Mucosa of stomach (tissue), 1 donor: Measurements from ENCODE around the gene PDXDC1.
"Not testable (repeated sequence)": the region's sequence is repeated elsewhere in the genome, so short reads cannot be mapped to it uniquely, and the experiment has no call there.

ENCODE experiments used
- H3K27me3 ChIP-seq: one replicate; pipeline ENCODE4 v1.7.0; 2013; ENCODE audit warnings: mild to moderate bottlenecking, low read length; ENCODE audit not compliant: control insufficient read depth, insufficient read depth
- H3K36me3 ChIP-seq: one replicate; pipeline ENCODE4 v1.7.0; 2013; ENCODE audit warnings: low read length; ENCODE audit not compliant: control insufficient read depth, insufficient read depth
- H3K4me1 ChIP-seq: one replicate; pipeline ENCODE4 v1.7.0; 2013; ENCODE audit warnings: mild to moderate bottlenecking, low read length; ENCODE audit not compliant: control insufficient read depth, insufficient read depth
- H3K4me3 ChIP-seq: one replicate; pipeline ENCODE4 v1.7.0; 2013; ENCODE audit warnings: low read length
- H3K9ac ChIP-seq: one replicate; pipeline ENCODE4 v1.7.0; 2013; ENCODE audit warnings: mild to moderate bottlenecking, low read length, moderate library complexity
- H3K9me3 ChIP-seq: one replicate; pipeline ENCODE4 v1.7.0; 2013; ENCODE audit warnings: mild to moderate bottlenecking, low read length, moderate library complexity; ENCODE audit not compliant: control insufficient read depth
- donor health status: Pancreatic carcinoma.

The PDXDC1 gene

GRCh38 chr16:15130943-15131700 is 156.3 kb downstream of the PDXDC1 start:
- H3K27me3 ChIP-seq, H3K4me1 ChIP-seq, H3K36me3 ChIP-seq, H3K4me3 ChIP-seq, H3K9ac ChIP-seq, H3K9me3 ChIP-seq: not testable (repeated sequence)

- H3K9me3 ChIP-seq, H3K36me3 ChIP-seq, H3K4me1 ChIP-seq, H3K27me3 ChIP-seq, H3K4me3 ChIP-seq, H3K9ac ChIP-seq: not testable (repeated sequence)
Measured at GRCh38 chr16:15132719-15133428, 158.0 kb downstream of the PDXDC1 start.

DNA sequence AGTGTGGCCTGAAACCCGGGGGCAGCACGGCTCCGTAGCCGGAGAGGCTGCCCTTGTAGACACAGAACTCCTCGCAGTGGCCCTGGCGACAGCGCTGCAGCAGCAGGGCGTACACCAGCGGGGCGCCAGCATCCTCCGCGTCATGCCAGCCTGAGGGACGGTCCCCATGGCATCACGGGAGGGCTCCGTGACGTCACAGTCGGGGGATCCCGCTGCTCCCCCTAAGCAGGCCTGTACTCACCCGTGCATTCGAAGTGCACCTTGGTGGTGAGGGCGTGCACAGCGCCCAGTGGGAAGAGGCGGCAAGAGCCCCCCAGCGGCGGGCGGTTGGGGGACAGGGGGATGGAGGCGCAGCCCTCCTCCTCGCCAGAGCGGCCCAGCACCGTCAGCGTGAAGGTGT is 158.7 kb downstream of the PDXDC1 start:
- not testable (repeated sequence) for H3K27me3 ChIP-seq, H3K9ac ChIP-seq, H3K4me1 ChIP-seq, H3K4me3 ChIP-seq, H3K9me3 ChIP-seq, H3K36me3 ChIP-seq

GRCh38 chr16:15134752-15135482 is 160.1 kb downstream of the PDXDC1 start:
- H3K36me3 ChIP-seq, H3K4me1 ChIP-seq, H3K27me3 ChIP-seq, H3K4me3 ChIP-seq, H3K9ac ChIP-seq, H3K9me3 ChIP-seq: not testable (repeated sequence)

GRCh38 chr16:15135483-15136360 is 160.9 kb downstream of the PDXDC1 start:
- H3K4me1 ChIP-seq, H3K36me3 ChIP-seq, H3K9ac ChIP-seq, H3K4me3 ChIP-seq, H3K27me3 ChIP-seq, H3K9me3 ChIP-seq: not testable (repeated sequence)

- not testable (repeated sequence) for H3K4me1 ChIP-seq, H3K27me3 ChIP-seq, H3K9me3 ChIP-seq, H3K4me3 ChIP-seq, H3K9ac ChIP-seq, H3K36me3 ChIP-seq
Measured at GRCh38 chr16:15137514-15137913, 162.7 kb downstream of the PDXDC1 start.

DNA sequence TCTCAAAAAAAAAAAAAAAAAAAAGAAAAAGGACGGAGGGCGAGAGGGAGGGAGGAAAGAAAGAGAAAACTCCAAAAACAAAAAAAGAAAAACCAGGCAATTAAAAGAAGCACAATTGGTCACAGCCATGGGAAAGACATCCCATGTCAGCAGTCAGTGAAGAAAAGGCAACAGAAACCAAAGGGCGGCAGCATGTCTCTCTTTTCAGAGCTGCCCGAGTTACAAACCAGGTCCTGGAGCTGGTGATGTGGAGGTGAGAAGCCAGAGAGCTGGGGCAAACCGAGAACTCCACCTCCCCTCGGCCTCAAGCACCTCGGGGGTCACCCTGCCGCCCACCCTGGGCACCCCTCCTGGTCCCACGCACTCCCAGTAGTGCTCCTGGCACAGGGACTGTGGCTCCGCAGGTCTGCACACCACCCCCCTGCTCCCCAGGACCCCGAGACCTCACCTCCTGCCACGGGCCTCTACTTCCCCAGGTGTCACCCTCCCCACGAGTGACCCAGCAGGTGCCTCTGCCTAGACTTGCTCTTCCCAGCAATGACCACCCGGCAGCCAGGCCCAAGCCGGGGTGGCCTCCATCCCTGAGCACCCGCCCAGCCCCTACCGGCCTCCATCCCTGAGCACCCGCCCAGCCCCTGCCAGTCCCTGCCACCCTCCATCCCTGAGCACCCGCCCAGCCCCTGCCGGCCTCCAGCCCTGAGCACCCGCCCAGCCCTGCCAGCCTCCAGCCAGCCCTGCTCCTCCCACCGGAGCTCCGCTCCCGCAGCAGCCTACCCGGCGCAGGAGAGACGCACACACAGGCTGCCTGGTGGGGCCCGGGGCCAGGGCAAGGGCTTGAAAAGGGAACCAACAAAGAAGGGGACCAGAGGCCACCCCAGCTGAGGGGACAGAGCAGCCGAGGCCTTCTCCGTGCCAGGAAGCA is 165.9 kb downstream of the PDXDC1 start:
- not testable (repeated sequence) for H3K4me3 ChIP-seq, H3K27me3 ChIP-seq, H3K9ac ChIP-seq, H3K4me1 ChIP-seq, H3K36me3 ChIP-seq, H3K9me3 ChIP-seq

DNA sequence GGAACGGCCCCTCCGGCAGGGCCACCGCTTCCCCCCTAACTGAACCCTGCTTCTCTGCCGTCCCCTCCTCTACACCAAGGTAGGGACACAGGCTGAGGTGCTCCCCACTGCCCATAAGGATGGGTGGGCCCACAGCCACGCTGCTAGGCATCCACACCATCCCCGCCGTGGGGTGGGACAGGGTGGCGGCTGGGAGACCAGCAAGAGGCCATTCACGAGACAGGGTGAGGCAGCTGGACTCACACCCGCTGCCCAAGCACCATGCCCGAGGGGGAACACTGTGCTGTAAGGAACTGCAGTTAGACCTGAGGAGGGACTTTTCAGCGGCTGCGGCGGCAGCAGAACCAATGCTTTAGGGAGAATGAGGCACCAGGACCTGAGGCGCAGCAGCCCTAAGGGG is 166.8 kb downstream of the PDXDC1 start:
- H3K9me3 ChIP-seq = no peaks in the 10 kb centered on the region
- H3K9ac ChIP-seq = no peak overlapping the region
- H3K27me3 ChIP-seq = no peaks in the 10 kb centered on the region
- no peak overlapping the region for H3K4me3 ChIP-seq
- H3K36me3 ChIP-seq = no peaks in the 10 kb centered on the region
- no peaks in the 10 kb centered on the region for H3K4me1 ChIP-seq

DNA sequence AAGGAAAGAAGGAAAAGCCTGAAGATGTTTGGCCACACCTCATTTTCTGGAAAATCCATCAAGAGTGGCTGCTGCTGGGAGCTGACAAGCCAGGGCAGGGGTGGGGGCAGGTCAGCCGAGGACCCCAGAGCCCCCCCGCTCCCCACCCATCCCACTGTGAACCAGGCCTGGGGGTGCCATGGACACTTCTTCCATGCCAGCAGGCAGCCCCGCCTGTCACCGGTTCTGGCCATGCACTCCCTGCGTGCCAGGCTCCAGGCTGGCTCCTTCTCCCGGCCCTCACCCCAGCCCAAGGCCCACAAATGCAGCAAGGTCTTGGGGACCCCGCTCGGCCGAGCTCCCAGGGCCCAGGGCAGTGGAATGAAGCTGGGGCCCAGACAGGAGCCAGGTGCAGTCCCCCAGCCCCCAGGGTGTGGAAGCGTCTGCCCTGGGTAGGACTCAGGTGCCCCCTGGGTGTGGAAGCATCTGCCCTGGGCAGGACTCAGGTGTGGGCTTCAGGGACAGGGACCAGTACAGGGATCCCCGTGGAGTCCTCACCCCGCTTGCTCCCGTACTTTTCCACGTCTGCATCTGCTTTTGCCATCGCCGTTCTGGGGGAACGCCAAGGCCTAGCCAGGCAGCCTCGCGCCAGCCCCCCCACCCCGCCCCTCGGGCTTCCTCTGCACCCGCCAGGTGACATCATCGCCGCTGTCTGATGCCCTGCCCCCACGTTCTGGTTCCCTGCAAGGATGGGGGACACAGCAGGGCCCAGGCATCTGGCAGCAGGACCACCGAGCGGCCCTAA is 167.5 kb downstream of the PDXDC1 start:
- H3K27me3 ChIP-seq, H3K4me3 ChIP-seq, H3K4me1 ChIP-seq, H3K9ac ChIP-seq, H3K9me3 ChIP-seq, H3K36me3 ChIP-seq: not testable (repeated sequence)

DNA sequence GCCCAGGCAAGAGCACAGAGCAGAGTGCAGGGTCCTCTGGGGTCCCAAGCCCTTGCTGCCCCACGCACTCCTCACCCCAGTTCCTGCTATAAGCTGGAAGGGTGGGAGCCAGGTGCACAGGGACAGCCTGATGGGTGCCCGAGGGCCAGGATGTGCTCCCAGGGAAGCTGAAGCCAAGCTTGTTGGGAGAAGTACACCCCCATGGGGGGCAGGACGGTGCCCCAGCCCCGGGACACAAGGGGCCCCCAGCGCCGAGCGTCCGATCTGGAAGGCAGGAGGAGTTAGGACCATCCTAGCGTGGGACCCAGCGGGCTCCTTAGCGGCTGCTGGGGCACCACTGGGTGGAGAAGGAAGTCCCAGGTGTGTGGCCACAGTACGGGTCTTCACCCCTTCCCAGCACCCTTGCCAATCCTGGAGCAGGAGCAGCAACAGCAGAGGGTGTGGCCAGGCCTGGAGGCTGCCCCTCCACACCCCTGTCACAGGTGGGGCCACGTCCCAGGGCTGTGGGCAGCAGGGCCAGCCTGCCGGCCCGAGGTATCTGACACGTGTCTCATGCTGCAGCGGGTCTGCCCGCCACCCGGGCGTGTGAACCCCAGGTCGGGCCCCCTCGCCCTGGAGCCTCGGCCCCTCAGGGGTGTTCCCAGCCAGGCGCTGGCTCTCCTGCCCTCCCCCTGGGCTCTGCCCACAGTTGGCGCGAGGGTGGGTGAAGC is 168.2 kb downstream of the PDXDC1 start:
- H3K36me3 ChIP-seq, H3K9ac ChIP-seq, H3K4me1 ChIP-seq, H3K9me3 ChIP-seq, H3K4me3 ChIP-seq, H3K27me3 ChIP-seq: not testable (repeated sequence)
